Measurements from ENCODE around the gene SLC6A18. TPM values are rescaled to one million over a fixed set of nuclear protein-coding genes. Genes with fewer than 3 reads are reported as not detected.

SLC6A18 gene
- total and polyA plus RNA-seq, 2 of the 13 experiments (the other 11 are each of a cell fraction or from before 2014, with no cell fraction given) = not detected

DNA sequence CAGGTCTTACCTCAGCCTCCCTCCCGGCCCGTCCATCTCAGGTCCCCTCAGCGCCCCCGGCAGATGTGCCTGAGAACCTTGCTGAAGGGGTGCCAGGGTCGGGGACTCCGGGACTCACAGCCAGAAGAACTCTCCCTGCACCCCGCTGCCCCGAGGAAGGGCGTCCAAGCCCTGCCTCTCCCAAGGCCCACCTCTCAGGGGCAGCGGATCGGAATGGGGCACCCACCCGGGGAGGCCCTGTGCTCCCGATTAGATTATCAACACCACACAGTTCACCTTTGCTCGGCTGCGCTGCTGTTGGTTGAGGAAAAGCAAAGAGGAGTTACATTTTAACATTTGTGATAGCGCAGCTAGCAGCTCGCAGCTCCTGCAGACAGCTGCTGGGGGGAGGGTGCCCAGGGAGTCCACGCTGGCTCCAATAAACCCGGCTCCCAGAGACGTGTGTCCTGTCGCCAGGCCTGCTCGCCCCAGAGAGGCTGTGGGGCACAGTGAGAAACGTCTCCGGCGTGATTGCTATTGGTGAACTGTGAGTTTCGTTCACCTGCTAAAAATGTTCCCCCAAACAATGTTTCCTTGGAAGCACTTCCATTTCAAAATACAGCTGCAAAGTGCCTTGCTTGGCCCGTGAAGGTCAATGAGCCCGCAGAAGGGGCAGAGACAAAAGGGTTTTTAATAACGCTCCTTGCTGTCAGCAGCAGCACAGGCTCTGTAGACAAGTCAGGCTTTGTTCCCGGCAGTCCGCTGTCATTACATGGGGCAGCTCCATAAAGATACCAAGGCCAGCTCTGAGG lies 42.4 kb upstream of the SLC6A18 start (continued):
- TF ChIP-seq, protein P1, sequence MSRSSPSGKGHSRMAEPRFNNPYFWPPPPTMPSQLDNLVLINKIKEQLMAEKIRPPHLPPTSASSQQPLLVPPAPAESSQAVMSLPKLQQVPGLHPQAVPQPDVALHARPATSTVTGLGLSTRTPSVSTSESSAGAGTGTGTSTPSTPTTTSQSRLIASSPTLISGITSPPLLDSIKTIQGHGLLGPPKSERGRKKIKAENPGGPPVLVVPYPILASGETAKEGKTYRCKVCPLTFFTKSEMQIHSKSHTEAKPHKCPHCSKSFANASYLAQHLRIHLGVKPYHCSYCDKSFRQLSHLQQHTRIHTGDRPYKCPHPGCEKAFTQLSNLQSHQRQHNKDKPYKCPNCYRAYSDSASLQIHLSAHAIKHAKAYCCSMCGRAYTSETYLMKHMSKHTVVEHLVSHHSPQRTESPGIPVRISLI (CRISPR knock-in tag; IDR thresholded peaks at IDR 0.05; ENCODE audit: borderline replicate concordance) = no peak
- TF ChIP-seq FOXK1 (CRISPR knock-in tag; IDR thresholded peaks at IDR 0.05; ENCODE audit: borderline replicate concordance, low read depth) (no peak), JDP2 (CRISPR knock-in tag; IDR thresholded peaks at IDR 0.05; ENCODE audit: borderline replicate concordance) (no peak), MYC (CRISPR knock-in tag; IDR thresholded peaks at IDR 0.05; ENCODE audit: borderline replicate concordance) (peak; percentile 36; the same call in 1 of the 2 replicates), FOXP4 (CRISPR knock-in tag; IDR thresholded peaks at IDR 0.05) (peak; percentile 4; the same call in 1 of the 2 replicates), PATZ1 (CRISPR knock-in tag; IDR thresholded peaks at IDR 0.05) (peak; percentile 71; the same call in 1 of the 2 replicates), NFKB2 (CRISPR knock-in tag; IDR thresholded peaks at IDR 0.05; ENCODE audit: borderline replicate concordance) (no peak), RAD21 (CRISPR knock-in tag; IDR thresholded peaks at IDR 0.05) (0 out of 2 replicates have a peak, but pooled peaks have one; percentile 37), PTBP1 (IDR thresholded peaks at IDR 0.05; ENCODE audit: low read depth, low read length, poor library complexity, severe bottlenecking) (peak; percentile 35), ZMYM3 (CRISPR knock-in tag; IDR thresholded peaks at IDR 0.05) (peak; percentile 31; the same call in 1 of the 2 replicates), ZNF781 (CRISPR knock-in tag; IDR thresholded peaks at IDR 0.05; ENCODE audit: borderline replicate concordance, not compliant biosample characterization) (peak; percentile 52), ZNF235 (CRISPR knock-in tag; IDR thresholded peaks at IDR 0.05; ENCODE audit: borderline replicate concordance) (peak; percentile 68; the same call in 1 of the 2 replicates), ZNF674 (CRISPR knock-in tag; IDR thresholded peaks at IDR 0.05; ENCODE audit: low read depth) (no peak)
- TF ChIP-seq, protein P2, sequence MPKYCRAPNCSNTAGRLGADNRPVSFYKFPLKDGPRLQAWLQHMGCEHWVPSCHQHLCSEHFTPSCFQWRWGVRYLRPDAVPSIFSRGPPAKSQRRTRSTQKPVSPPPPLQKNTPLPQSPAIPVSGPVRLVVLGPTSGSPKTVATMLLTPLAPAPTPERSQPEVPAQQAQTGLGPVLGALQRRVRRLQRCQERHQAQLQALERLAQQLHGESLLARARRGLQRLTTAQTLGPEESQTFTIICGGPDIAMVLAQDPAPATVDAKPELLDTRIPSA (CRISPR knock-in tag; IDR thresholded peaks at IDR 0.05; ENCODE audit: borderline replicate concordance) = no peak
- TF ChIP-seq, protein P3, sequence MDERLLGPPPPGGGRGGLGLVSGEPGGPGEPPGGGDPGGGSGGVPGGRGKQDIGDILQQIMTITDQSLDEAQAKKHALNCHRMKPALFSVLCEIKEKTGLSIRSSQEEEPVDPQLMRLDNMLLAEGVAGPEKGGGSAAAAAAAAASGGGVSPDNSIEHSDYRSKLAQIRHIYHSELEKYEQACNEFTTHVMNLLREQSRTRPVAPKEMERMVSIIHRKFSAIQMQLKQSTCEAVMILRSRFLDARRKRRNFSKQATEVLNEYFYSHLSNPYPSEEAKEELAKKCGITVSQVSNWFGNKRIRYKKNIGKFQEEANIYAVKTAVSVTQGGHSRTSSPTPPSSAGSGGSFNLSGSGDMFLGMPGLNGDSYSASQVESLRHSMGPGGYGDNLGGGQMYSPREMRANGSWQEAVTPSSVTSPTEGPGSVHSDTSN (CRISPR knock-in tag; IDR thresholded peaks at IDR 0.05) = no peak
- TF ChIP-seq, protein P4, sequence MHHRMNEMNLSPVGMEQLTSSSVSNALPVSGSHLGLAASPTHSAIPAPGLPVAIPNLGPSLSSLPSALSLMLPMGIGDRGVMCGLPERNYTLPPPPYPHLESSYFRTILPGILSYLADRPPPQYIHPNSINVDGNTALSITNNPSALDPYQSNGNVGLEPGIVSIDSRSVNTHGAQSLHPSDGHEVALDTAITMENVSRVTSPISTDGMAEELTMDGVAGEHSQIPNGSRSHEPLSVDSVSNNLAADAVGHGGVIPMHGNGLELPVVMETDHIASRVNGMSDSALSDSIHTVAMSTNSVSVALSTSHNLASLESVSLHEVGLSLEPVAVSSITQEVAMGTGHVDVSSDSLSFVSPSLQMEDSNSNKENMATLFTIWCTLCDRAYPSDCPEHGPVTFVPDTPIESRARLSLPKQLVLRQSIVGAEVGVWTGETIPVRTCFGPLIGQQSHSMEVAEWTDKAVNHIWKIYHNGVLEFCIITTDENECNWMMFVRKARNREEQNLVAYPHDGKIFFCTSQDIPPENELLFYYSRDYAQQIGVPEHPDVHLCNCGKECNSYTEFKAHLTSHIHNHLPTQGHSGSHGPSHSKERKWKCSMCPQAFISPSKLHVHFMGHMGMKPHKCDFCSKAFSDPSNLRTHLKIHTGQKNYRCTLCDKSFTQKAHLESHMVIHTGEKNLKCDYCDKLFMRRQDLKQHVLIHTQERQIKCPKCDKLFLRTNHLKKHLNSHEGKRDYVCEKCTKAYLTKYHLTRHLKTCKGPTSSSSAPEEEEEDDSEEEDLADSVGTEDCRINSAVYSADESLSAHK (CRISPR knock-in tag; IDR thresholded peaks at IDR 0.05; ENCODE audit: borderline replicate concordance) = no peak
- TF ChIP-seq, protein P5, sequence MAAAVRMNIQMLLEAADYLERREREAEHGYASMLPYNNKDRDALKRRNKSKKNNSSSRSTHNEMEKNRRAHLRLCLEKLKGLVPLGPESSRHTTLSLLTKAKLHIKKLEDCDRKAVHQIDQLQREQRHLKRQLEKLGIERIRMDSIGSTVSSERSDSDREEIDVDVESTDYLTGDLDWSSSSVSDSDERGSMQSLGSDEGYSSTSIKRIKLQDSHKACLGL (CRISPR knock-in tag; IDR thresholded peaks at IDR 0.05) = 0 out of 2 replicates have a peak, but pooled peaks have one; percentile 23

Measured in HepG2 (cell line).